Right lung (tissue), 5 donors: ENCODE data around the gene FOXF1. TPM values are rescaled to one million over a fixed set of nuclear protein-coding genes. Genes with fewer than 3 reads are reported as not detected.
A peak's percentile ranks its signal among the peaks of the same experiment; 100 is the strongest.

Source experiments
- DNase-seq, 2 donors: peaks; one replicate each; pipeline ENCODE4 v3.0.0-alpha.2; 2013
- polyA plus RNA-seq, 5 donors: library from polyadenylated mRNA; unstranded; fragments of 120-200 nt; gene quantifications; one replicate each; pipeline versions ENCODE4 v1.2.1 to v1.2.3, GENCODE V29; 2013; ENCODE audit warnings: inconsistent platforms in 1 of 5, low replicate concordance in 1 of 5; ENCODE audit not compliant: insufficient read length in 5 of 5, insufficient read depth in 1 of 5

Gene FOXF1
- polyA plus RNA-seq, 5 donors, result 35.6 to 47.5 (median 40.8) TPM

DNA sequence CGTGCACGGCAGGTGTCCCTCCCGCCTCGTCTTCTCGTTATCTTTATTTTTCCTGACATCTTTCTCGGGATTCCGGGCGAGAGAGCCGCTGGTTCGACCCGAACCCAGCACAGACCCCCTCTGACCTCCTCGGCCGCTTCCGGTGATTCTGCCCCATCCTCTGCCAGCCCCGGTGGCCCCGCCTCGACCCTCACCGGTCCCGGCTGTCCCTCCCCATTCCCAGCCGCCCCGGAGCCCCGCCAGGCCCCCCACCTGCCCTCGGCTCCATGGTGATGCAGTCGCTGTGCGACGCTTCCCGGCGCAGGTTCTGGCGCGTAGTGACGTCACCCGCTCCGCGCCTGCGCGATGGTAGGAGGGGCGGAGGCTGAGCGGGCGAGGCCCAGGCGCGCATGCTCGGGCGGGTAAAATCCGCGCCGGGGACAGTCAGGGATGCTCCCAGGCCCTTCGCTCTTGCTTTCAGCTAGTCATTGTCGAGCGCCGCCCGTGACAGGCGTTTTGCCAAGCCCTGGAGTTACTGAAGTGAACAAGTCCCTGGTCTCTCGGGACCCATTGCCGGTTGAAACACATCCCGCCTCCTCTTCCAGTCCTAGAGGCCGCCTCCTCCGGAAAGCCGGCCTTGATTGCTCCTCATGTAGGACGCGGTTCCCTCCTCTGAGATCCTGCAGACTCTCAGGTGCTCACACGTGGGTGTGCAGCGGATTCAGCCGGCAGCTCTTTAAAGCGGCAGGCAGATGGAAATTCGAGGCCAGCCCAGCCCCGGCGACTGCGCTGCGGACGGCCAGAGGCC is 44.8 kb downstream of the FOXF1 start, which contains the start of gene MTHFSD:
MTHFSD (minus strand) TSS at position 319 of the 787 bp plus-strand sequence; CDS start at position 268, 51 bp downstream.
- peak; percentile 93 to 94 for DNase-seq

- DNase-seq, result no peak
Measured at GRCh38 chr16:86555704-86556075, 45.4 kb downstream of the FOXF1 start.

GRCh38 chr16:86556576-86556975 is 46.2 kb downstream of the FOXF1 start:
- no peak for DNase-seq

DNA sequence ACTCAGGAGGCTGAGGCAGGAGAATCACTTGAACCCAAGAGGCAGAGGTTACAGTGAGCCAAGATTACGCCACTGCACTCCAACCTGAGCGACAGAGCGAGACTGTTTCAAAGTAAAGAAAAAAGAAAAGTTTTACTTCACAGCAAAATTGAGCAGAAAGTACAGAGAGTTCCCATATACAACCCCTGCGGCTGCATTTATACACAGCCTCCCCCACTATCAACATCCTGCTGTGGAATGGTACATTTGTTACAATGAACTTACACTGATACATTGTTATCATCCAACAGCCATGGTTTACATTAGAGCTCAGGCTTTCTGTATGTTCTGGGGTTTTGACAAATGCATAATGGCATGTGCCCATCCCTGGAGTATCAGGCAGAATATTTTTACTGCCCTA is 47.3 kb downstream of the FOXF1 start:
- no peak for DNase-seq

GRCh38 chr16:86558355-86559193 is 48.2 kb downstream of the FOXF1 start:
- DNase-seq, result no peak

DNA sequence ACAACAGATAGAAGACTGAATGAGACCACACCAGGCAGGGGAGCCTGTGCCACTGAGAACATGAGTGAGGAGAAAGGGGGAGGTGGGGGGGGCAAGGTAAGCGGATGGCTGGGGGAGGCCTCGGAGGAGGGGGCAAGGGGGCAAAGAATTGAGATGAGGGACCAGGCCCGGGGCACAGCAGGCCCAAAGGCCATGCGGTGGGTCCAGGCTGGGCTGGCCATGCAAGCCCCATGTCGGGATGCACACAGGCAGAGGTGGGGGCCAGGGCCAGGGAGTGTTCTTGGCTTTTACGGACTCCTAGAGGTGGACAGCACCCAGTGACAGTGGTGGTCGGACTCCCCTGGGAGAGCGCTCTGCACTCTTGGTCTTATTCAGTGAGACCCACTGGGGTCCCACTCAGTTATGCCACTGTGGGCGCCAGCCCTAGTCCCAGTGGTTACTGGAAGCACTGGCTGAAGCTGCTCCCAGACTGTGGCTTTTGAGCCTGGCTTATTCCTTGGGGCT is 49.5 kb downstream of the FOXF1 start:
- DNase-seq, result no peak

GRCh38 chr16:86562356-86562755 is 52.0 kb downstream of the FOXF1 start:
- DNase-seq, result no peak

GRCh38 chr16:86563469-86564345 is 53.4 kb downstream of the FOXF1 start:
- peak; percentile 74 to 87 for DNase-seq

Other genes with a start within 250 kb of the FOXF1 start
- gene MTHFSD, start 44.7 kb downstream of the FOXF1 start, polyA plus RNA-seq, result 10 to 100 TPM; 22.5 to 30.8 (median 28.9) TPM
- gene FOXC2, start 56.3 kb downstream of the FOXF1 start, polyA plus RNA-seq, result under 1 TPM; 0.31 to 0.95 (median 0.72) TPM
- 1 to 10 TPM; 5.0 to 6.4 (median 5.2) TPM for gene FOXL1, start 68.0 kb downstream of the FOXF1 start, polyA plus RNA-seq